Smooth muscle cell (in vitro differentiated cells): ENCODE measurements around the gene CAMK2D. TPM values are rescaled to one million over a fixed set of nuclear protein-coding genes. Genes with fewer than 3 reads are reported as not detected.

Source experiments
- DNase-seq: peaks from one replicate; lab custom pipeline; 2025; ENCODE audit not compliant: unreplicated experiment; lab: John Stamatoyannopoulos, UW
- H2AFZ ChIP-seq: fragments of 200-600 bp; sonication (generic); 2 replicates; pipeline ENCODE4 v1.6.0; 2016; ENCODE audit warnings: antibody characterized with exemption, low read depth, mild to moderate bottlenecking
- H3F3A ChIP-seq: fragments of 200-600 bp; sonication (generic); 2 replicates; pipeline ENCODE4 v1.6.0; 2017; ENCODE audit warnings: antibody characterized with exemption, low read depth
- H3K27ac ChIP-seq: fragments of 200-600 bp; sonication (generic); 2 replicates; pipeline ENCODE4 v1.5.1; 2016; ENCODE audit warnings: low read depth, mild to moderate bottlenecking
- H3K27me3 ChIP-seq: fragments of 200-600 bp; sonication (generic); 2 replicates; pipeline ENCODE4 v1.6.1; 2016; ENCODE audit warnings: low read depth, mild to moderate bottlenecking
- H3K36me3 ChIP-seq: fragments of 200-600 bp; sonication (generic); 2 replicates; pipeline ENCODE4 v1.5.1; 2016; ENCODE audit warnings: low read depth
- H3K4me1 ChIP-seq: fragments of 200-600 bp; sonication (generic); 2 replicates; pipeline ENCODE4 v1.5.1; 2016; ENCODE audit warnings: low read depth
- H3K4me2 ChIP-seq: fragments of 200-600 bp; sonication (generic); 2 replicates; pipeline ENCODE4 v1.6.0; 2016; ENCODE audit warnings: mild to moderate bottlenecking
- H3K4me3 ChIP-seq: fragments of 200-600 bp; sonication (generic); 2 replicates; pipeline ENCODE4 v1.5.1; 2016; ENCODE audit warnings: mild to moderate bottlenecking
- H3K79me2 ChIP-seq: fragments of 200-600 bp; sonication (generic); 2 replicates; pipeline ENCODE4 v1.6.0; 2016; ENCODE audit warnings: low read depth, mild to moderate bottlenecking
- H3K9ac ChIP-seq: fragments of 200-600 bp; sonication (generic); 2 replicates; pipeline ENCODE4 v1.6.0; 2016; ENCODE audit warnings: low read depth
- H3K9me3 ChIP-seq: fragments of 200-600 bp; sonication (generic); replicated peaks from 2 replicates; pipeline ENCODE4 v1.5.1; 2016; ENCODE audit warnings: low read depth
- H4K20me1 ChIP-seq: fragments of 200-600 bp; sonication (generic); 2 replicates; pipeline ENCODE4 v1.6.0; 2016; ENCODE audit warnings: low read depth
- WGBS: methylation state at CpG from one replicate; pipeline ENCODE4 v1.1.7; 2016; ENCODE audit warnings: low lambda C conversion rate; 5-methylcytosine and 5-hydroxymethylcytosine counted together
- polyA plus RNA-seq: library from polyadenylated mRNA; unstranded; fragments of >200 nt; fragmentation: Nextera tagmentation; extraction: Ambion mirVana; gene quantifications from 2 replicates; pipeline ENCODE4 v1.2.1, GENCODE V29; 2016
- total RNA-seq: library from RNA; depleted of rRNA; stranded (reverse); fragments of >200 nt; gene quantifications from 2 replicates; pipeline ENCODE4 v1.2.3, GENCODE V29; 2014
- TF ChIP-seq, protein P1 (sequence below): fragments of 200-600 bp; sonication (generic); IDR thresholded peaks from 2 replicates; pipeline ENCODE4 v1.5.1; 2017; ENCODE audit warnings: borderline replicate concordance, mild to moderate bottlenecking, antibody characterized with exemption; ENCODE audit not compliant: insufficient read depth, poor library complexity, severe bottlenecking

CAMK2D gene
- total and polyA plus RNA-seq, 2 experiments from 2014 or later: 17.2 to 36.0 TPM

DNA sequence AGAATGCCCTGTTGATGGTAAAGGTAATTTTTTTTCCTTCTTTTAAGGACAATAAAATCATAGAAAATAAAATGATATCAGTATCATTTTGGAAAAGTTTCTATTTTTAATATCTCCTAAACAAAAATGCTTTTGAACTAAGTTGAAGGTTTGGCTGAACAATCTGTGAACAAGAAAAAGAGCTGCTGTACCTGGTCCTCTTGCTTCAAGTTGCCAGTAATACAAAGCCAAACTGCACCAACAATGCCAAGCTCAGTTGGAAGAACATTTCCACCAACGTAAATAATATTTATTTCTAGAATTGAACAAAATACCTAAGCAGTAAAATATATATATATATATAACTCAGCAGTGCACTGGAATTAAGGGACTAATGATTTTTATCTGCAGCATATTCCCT lies 132.8 kb downstream of the CAMK2D start:
- no peaks in the 10 kb centered on the region for H3K4me1 ChIP-seq
- TF ChIP-seq, protein P1, sequence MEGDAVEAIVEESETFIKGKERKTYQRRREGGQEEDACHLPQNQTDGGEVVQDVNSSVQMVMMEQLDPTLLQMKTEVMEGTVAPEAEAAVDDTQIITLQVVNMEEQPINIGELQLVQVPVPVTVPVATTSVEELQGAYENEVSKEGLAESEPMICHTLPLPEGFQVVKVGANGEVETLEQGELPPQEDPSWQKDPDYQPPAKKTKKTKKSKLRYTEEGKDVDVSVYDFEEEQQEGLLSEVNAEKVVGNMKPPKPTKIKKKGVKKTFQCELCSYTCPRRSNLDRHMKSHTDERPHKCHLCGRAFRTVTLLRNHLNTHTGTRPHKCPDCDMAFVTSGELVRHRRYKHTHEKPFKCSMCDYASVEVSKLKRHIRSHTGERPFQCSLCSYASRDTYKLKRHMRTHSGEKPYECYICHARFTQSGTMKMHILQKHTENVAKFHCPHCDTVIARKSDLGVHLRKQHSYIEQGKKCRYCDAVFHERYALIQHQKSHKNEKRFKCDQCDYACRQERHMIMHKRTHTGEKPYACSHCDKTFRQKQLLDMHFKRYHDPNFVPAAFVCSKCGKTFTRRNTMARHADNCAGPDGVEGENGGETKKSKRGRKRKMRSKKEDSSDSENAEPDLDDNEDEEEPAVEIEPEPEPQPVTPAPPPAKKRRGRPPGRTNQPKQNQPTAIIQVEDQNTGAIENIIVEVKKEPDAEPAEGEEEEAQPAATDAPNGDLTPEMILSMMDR: no peak
- H3F3A ChIP-seq: no peaks in the 10 kb centered on the region
- no peak overlapping the region for H2AFZ ChIP-seq
- H3K79me2 ChIP-seq: peaks cover 1% of the 10 kb centered on the region
- H4K20me1 ChIP-seq: peaks cover 24% of the 10 kb centered on the region
- no peak overlapping the region for H3K9ac ChIP-seq
- no peaks in the 10 kb centered on the region for H3K27me3 ChIP-seq
- no peak overlapping the region for H3K27ac ChIP-seq
- H3K36me3 ChIP-seq: peaks cover 4% of the 10 kb centered on the region
- no peak for DNase-seq
- H3K9me3 ChIP-seq: no peaks in the 10 kb centered on the region
- 90% methylated on average over 1 of the region's 1 CpG for WGBS
- no peak overlapping the region for H3K4me3 ChIP-seq
- no peak overlapping the region for H3K4me2 ChIP-seq

DNA sequence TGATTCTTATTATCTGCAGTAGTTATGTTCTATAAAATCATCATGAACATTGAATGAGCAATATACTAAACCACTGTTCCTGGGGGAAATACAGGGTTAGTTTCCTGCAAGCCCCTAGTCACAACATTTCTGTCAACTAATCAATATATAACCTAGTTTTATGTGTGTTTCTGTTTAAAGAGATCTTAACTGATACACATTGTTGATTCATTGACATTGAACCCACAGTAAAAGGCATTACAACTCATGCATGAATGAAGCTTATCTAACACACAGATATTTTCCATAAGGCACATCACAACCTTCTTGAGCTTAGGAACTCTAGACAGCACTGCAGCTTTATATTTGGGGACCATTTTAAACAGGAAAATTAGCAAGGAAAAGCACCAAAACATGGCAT lies 134.2 kb downstream of the CAMK2D start:
- H3K4me1 ChIP-seq: no peaks in the 10 kb centered on the region
- no peak for DNase-seq
- H3K36me3 ChIP-seq: peaks cover 4% of the 10 kb centered on the region
- TF ChIP-seq, protein P1: no peak
- H2AFZ ChIP-seq: no peak overlapping the region
- no peak overlapping the region for H3K9ac ChIP-seq
- H3K27me3 ChIP-seq: no peaks in the 10 kb centered on the region
- H3K9me3 ChIP-seq: no peaks in the 10 kb centered on the region
- no peak overlapping the region for H3K27ac ChIP-seq
- no peak overlapping the region for H3K4me3 ChIP-seq
- no peaks in the 10 kb centered on the region for H3K79me2 ChIP-seq
- no peak overlapping the region for H3K4me2 ChIP-seq
- H3F3A ChIP-seq: no peaks in the 10 kb centered on the region
- peaks cover 11% of the 10 kb centered on the region for H4K20me1 ChIP-seq

DNA sequence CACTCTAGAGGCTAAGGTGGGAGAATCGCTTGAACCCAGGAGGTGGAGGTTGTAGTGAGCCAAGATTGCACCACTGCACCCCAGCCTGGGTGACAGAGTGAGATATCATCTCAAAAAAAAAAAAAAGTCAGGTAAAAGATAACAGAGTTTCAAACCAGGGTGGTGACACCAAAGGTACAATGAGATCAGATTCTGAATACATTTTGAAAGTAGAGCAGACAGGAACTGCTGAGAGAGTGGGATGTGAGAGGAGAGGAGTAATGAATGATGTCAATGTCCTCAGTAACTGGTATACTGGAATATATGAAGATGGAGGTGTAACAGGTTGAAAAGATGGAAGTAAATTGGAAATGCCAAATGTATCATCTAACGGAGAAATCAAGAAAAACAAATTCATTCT lies 135.6 kb downstream of the CAMK2D start:
- Histone ChIP-seq H3K27ac (no peak overlapping the region), H3K27me3 (no peaks in the 10 kb centered on the region), H3K9me3 (no peaks in the 10 kb centered on the region), H3K79me2 (no peaks in the 10 kb centered on the region), H3K4me2 (no peak overlapping the region), H3K36me3 (peaks cover 4% of the 10 kb centered on the region), H3K4me3 (no peak overlapping the region), H3F3A (no peaks in the 10 kb centered on the region), H3K9ac (no peak overlapping the region), H2AFZ (no peak overlapping the region), H3K4me1 (no peaks in the 10 kb centered on the region), H4K20me1 (peaks cover 10% of the 10 kb centered on the region)
- no peak for DNase-seq
- TF ChIP-seq, protein P1: no peak
- 100% methylated on average over 2 of the region's 2 CpGs for WGBS

DNA sequence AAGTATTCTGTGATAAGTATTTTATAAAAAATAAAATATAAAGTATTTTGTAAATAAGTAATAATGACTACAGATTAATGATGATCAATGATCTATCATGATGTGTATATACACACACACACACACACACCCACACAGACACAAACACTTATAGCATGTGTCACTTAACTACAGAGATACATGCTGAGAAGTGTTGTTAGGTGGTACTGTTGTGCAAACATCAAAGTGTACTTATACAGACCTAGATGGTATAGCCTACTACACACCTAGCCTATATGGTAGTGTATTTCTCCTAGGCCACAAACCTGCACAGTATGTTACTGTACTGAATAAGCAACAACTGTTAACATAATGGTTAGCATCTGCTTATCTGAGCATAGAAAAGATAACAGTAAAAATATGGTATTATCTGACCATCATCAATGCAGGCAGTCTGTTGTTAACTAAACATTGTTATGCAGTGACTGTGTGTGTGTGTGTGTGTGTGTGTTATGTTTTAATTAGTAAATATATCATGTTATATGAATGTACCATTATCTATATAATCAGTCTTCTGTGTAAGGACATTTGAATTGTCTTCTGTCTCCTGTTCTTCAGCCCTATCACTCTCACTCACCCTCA lies 138.2 kb downstream of the CAMK2D start:
- Histone ChIP-seq H3K27me3 (no peaks in the 10 kb centered on the region), H3K4me3 (no peak overlapping the region), H3K4me1 (no peaks in the 10 kb centered on the region), H3K36me3 (peaks cover 4% of the 10 kb centered on the region), H3K9me3 (no peaks in the 10 kb centered on the region), H3K79me2 (no peaks in the 10 kb centered on the region), H2AFZ (no peak overlapping the region), H3K27ac (no peak overlapping the region), H3K4me2 (no peak overlapping the region), H4K20me1 (peaks cover 10% of the 10 kb centered on the region), H3K9ac (no peak overlapping the region), H3F3A (no peaks in the 10 kb centered on the region)
- DNase-seq: no peak
- TF ChIP-seq, protein P1: no peak
